ENCODE results near the gene SLX9. TPM values are rescaled to one million over a fixed set of nuclear protein-coding genes. Genes with fewer than 3 reads are reported as not detected.

Gene SLX9
- total RNA-seq, 1 experiment from 2014 or later = 58.7 TPM

DNA sequence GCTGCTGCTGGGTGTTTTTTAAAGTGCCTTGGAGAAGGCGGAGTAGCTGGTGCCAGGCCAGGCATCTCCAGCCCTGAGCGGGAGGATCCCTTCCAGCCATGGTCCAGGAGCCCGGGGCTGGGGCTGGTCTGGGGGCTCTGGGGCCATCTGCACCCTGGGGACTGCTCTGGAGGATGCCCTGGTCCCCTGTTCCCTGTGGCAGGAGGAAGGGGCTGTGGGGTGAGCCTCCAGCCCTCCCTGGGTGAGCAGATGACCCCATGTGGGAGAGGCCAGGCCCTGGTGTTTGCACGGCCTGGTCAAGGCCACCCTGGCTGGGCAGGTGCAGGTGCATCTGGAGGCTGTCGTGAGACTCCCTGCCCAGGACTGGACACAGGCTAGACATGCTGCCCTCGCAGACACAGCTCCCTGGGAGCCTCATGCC is 56.7 kb downstream of the SLX9 start:
- ChIA-PET CTCF (interaction anchor here (0.6 kb wide), 1 partner anchor 142 kb away, joined by 3 read pairs; no protein-coding TSS in a partner anchor), POLR2A (interaction anchor here (0.7 kb wide), 1 partner anchor 690 kb away, joined by 3 read pairs; no protein-coding TSS in a partner anchor)
- Mint-ChIP-seq H3K27ac (ENCODE audit: low read depth, unreplicated experiment) (no peak overlapping the region), H3K36me3 (ENCODE audit: insufficient read depth, unreplicated experiment) (peaks cover 9% of the 10 kb centered on the region), H3K4me1 (ENCODE audit: insufficient read depth, unreplicated experiment) (peaks cover 7% of the 10 kb centered on the region), H3K9me3 (ENCODE audit: unreplicated experiment) (no peaks in the 10 kb centered on the region), H3K27me3 (ENCODE audit: insufficient read depth, unreplicated experiment) (no peaks in the 10 kb centered on the region), H3K4me3 (ENCODE audit: unreplicated experiment) (no peak overlapping the region)
- no peak for DNase-seq (ENCODE audit: unreplicated experiment)
- BruUV-seq (replicated peaks) = no TSS peak
- TF ChIP-seq, protein P1, sequence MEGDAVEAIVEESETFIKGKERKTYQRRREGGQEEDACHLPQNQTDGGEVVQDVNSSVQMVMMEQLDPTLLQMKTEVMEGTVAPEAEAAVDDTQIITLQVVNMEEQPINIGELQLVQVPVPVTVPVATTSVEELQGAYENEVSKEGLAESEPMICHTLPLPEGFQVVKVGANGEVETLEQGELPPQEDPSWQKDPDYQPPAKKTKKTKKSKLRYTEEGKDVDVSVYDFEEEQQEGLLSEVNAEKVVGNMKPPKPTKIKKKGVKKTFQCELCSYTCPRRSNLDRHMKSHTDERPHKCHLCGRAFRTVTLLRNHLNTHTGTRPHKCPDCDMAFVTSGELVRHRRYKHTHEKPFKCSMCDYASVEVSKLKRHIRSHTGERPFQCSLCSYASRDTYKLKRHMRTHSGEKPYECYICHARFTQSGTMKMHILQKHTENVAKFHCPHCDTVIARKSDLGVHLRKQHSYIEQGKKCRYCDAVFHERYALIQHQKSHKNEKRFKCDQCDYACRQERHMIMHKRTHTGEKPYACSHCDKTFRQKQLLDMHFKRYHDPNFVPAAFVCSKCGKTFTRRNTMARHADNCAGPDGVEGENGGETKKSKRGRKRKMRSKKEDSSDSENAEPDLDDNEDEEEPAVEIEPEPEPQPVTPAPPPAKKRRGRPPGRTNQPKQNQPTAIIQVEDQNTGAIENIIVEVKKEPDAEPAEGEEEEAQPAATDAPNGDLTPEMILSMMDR (IDR thresholded peaks at IDR 0.05; ENCODE audit: unreplicated experiment) = no peak
- intact Hi-C loops (cut with micrococcal nuclease) = no loop called here

DNA sequence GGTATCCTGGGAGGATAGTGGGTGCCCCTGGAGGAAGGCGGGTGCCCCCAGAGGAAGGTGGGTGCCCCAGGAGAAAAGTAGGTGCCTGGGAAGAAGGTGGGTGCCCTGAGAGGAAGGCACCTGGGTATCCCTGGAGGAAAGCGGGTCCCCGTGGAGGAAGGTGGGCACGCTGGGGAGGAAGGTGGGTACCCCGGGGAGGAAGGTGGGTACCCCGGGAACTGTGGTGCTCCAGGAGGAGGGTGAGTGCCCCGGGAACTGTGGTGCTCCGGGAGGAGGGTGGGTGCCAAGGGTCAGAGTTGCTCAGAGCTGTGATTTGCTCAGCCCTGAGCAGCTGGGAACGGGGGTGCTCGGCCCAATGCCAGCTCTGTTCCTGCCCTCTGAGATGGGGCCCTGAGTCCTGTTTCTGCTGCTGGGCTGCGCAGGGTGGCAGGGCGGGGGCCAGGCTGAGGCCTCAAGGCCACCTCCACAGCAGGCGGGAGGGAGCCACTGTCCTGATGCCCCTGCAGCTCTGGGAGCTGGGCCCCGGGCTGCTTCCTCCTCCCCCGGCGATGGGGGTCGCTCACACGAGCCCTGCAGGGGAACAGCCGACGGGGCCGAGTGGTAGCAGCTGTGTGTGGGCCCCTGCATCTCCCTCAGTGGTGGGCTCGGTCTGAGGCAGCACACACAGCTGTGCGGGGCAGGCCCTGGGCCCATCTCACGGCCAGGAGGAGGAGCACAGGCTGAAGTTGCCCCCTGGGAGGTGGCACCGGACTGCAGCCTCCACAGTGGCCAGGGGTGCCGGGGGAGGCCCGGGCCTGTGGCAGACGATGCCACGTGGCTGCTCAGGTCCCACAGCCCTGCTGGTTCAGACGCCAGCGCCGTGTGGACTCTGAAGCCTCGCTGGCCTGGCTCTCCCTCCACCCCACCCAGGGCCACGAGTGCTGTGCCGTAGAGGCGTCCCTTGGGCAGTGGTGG is 57.4 kb downstream of the SLX9 start:
- intact Hi-C loops (cut with micrococcal nuclease) = no loop called here
- TF ChIP-seq, protein P1 (IDR thresholded peaks at IDR 0.05; ENCODE audit: unreplicated experiment) = no peak
- H3K4me1 Mint-ChIP-seq (ENCODE audit: insufficient read depth, unreplicated experiment) = peaks cover 7% of the 10 kb centered on the region
- CTCF ChIA-PET = interaction anchor here (0.5 to 0.6 kb wide), 2 partner anchors 73 to 141 kb away, joined by 3 to 4 read pairs; no protein-coding TSS in a partner anchor
- DNase-seq (ENCODE audit: unreplicated experiment) = no peak
- no TSS peak for BruUV-seq (replicated peaks)
- no peak overlapping the region for H3K27ac Mint-ChIP-seq (ENCODE audit: low read depth, unreplicated experiment)
- no peaks in the 10 kb centered on the region for H3K27me3 Mint-ChIP-seq (ENCODE audit: insufficient read depth, unreplicated experiment)
- peaks cover 9% of the 10 kb centered on the region for H3K36me3 Mint-ChIP-seq (ENCODE audit: insufficient read depth, unreplicated experiment)
- no peak overlapping the region for H3K4me3 Mint-ChIP-seq (ENCODE audit: unreplicated experiment)
- POLR2A ChIA-PET = interaction anchor here (0.7 kb wide), 1 partner anchor 690 kb away, joined by 3 read pairs; no protein-coding TSS in a partner anchor
- H3K9me3 Mint-ChIP-seq (ENCODE audit: unreplicated experiment) = no peaks in the 10 kb centered on the region

DNA sequence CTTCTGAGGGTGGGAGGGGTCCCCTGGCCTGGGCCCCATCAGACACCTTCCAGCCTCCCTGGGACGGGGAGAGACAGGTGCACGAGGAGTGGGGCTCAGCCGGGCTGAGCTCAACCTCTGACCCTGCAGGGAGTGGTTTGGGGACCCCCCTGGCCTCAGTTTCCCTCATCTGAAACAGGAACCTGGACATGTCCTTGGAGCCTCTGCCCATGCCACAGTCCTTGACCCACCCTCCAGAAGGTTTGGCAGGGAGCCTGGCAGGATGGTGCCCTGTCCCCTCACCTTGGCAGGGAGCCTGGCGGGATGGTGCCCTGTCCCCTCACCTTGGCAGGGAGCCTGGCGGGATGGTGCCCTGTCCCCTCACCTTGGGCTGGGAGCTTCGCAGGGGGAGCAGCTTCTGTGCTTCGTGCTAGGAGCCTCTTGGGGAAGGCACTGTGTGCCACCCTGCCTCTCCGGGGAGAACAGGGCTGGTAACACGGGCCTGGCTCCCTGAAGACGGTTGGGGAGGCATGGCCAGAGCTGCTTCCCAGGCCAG is 58.3 kb downstream of the SLX9 start:
- TF ChIP-seq, protein P1 (IDR thresholded peaks at IDR 0.05; ENCODE audit: unreplicated experiment) = no peak
- Mint-ChIP-seq H3K4me1 (ENCODE audit: insufficient read depth, unreplicated experiment) (peaks cover 7% of the 10 kb centered on the region), H3K4me3 (ENCODE audit: unreplicated experiment) (no peak overlapping the region)

More for the DNA sequence above, 58.3 kb downstream of the SLX9 start:
- no peak for DNase-seq (ENCODE audit: unreplicated experiment)
- Mint-ChIP-seq H3K9me3 (ENCODE audit: unreplicated experiment) (no peaks in the 10 kb centered on the region), H3K27me3 (ENCODE audit: insufficient read depth, unreplicated experiment) (no peaks in the 10 kb centered on the region), H3K27ac (ENCODE audit: low read depth, unreplicated experiment) (no peak overlapping the region), H3K36me3 (ENCODE audit: insufficient read depth, unreplicated experiment) (peaks cover 9% of the 10 kb centered on the region)
- ChIA-PET CTCF (interaction anchor here (0.5 kb wide), 1 partner anchor 73 kb away, joined by 4 read pairs; no protein-coding TSS in a partner anchor), POLR2A (no interaction called here)
- intact Hi-C loops (cut with micrococcal nuclease) = no loop called here
- BruUV-seq (replicated peaks) = no TSS peak

Measured in MCF 10A (cell line).